ENCODE results near the gene METTL6. TPM values are rescaled to one million over a fixed set of nuclear protein-coding genes. Genes with fewer than 3 reads are reported as not detected.

The METTL6 gene
- total and polyA plus RNA-seq, 10 of the 15 experiments (the other 5 are each of a cell fraction or from before 2014, with no cell fraction given): 13.8 to 29.6 (median 20.8) TPM

- intact Hi-C loops (cut with micrococcal nuclease; ENCODE audit: unreplicated experiment): loop anchor here (1.0 to 2.0 kb wide), 2 partner anchors 14 to 22 kb away; no protein-coding TSS in a partner anchor
- RAD21 ChIA-PET (ENCODE audit: unreplicated experiment): interaction anchor here (0.8 to 3.3 kb wide), 25 partner anchors 12 to 412 kb away, joined by 3 to 35 read pairs (median 6); partner anchors contain the start of genes ANKRD28 and CAPN7
- peak overlapping the region; percentile 61 for H3K9ac ChIP-seq (ENCODE audit: control insufficient read depth, insufficient read depth, low read length)
- in situ Hi-C loops (cut with MboI): loop anchor here (5.0 kb wide), 1 partner anchor 117 kb away; no protein-coding TSS in a partner anchor
- TSS peak; percentile 76 for BruUV-seq (replicated peaks)
- H3K36me3 ChIP-seq (ENCODE audit: control insufficient read depth in 2 of 2, insufficient read depth in 2 of 2, low read length in 1 of 2): no peaks in the 10 kb centered on the region
- peaks cover 66% of the 10 kb centered on the region for H3K4me1 ChIP-seq (ENCODE audit: control insufficient read depth, insufficient read depth, low read length)
- POLR2A ChIA-PET: interaction anchor here (0.6 to 3.3 kb wide), 12 partner anchors 11 to 468 kb away, joined by 3 to 13 read pairs (median 5); partner anchors contain the start of gene SH3BP5
- peak overlapping the region; percentile 93 for H3K27ac ChIP-seq (ENCODE audit: control insufficient read depth, insufficient read depth)
- H3K79me2 ChIP-seq (ENCODE audit: control insufficient read depth, insufficient read depth, low read length): no peaks in the 10 kb centered on the region
- H4K20me1 ChIP-seq (ENCODE audit: control insufficient read depth, insufficient read depth): no peaks in the 10 kb centered on the region
- SMC1A ChIA-PET (ENCODE audit: uncharacterized antibody, unreplicated experiment): interaction anchor here (0.8 to 6.4 kb wide), 33 partner anchors 8 to 426 kb away, joined by 3 to 69 read pairs (median 5); partner anchors contain the start of gene CAPN7
- peak overlapping the region; percentile 73 for H3K4me2 ChIP-seq (ENCODE audit: control insufficient read depth, insufficient read depth)
- 2% methylated on average over 4 of the region's 4 CpGs for WGBS (ENCODE audit: insufficient coverage, insufficient replicate concordance, low lambda C conversion rate, missing lambda C conversion rate)
- H3K4me3 ChIP-seq: peak overlapping the region; percentile 48; the same call in 1 of the 2 replicates
- H3K9me3 ChIP-seq (replicated peaks; ENCODE audit: control insufficient read depth, insufficient read depth, low read length): peaks cover 9% of the 10 kb centered on the region
- H3K27me3 ChIP-seq (replicated peaks in 1 of 2; ENCODE audit: control insufficient read depth in 2 of 2, insufficient read depth in 2 of 2, low read length in 1 of 2): no peaks in the 10 kb centered on the region
- no peak overlapping the region; the same call in 1 of the 2 replicates for H2AFZ ChIP-seq (ENCODE audit: control insufficient read depth, low read depth, low read length)
- ATAC-seq: peak; percentile 87
- peak; percentile 84 for DNase-seq (ENCODE audit: low read depth, low spot score)
- peak; percentile 96 for FAIRE-seq
- CTCF ChIA-PET: interaction anchor here (0.6 to 6.3 kb wide), 20 partner anchors 14 to 199 kb away, joined by 3 to 98 read pairs (median 4); partner anchors contain the start of gene SH3BP5
- no peak; the same call in 1 of the 2 replicates for TF ChIP-seq NBN (IDR thresholded peaks at IDR 0.05)
- no peak for TF ChIP-seq NR2C1 (IDR thresholded peaks at IDR 0.05)
- TF ChIP-seq ATF7 (IDR thresholded peaks at IDR 0.05; ENCODE audit: low read depth): peak; percentile 75
- TF ChIP-seq MEF2A (IDR thresholded peaks at IDR 0.05; ENCODE audit: insufficient read depth, low read depth, low read length): peak; percentile 91
- peak; percentile 32; the same call in 1 of the 2 replicates for TF ChIP-seq MXI1 (IDR thresholded peaks at IDR 0.05; ENCODE audit: low read depth, low read length)
- TF ChIP-seq IKZF1 (conservative IDR thresholded peaks at IDR 0.05): peak; percentile 82
- no peak for TF ChIP-seq ZNF687 (IDR thresholded peaks at IDR 0.05)
- TF ChIP-seq ZNF24 (IDR thresholded peaks at IDR 0.05): no peak
- no peak for TF ChIP-seq TCF3 (IDR thresholded peaks at IDR 0.05; ENCODE audit: borderline replicate concordance, insufficient read depth, low read depth, low read length)
- TF ChIP-seq RELA (IDR thresholded peaks at IDR 0.05; ENCODE audit: borderline replicate concordance, partially characterized antibody): no peak
- TF ChIP-seq SIN3A (IDR thresholded peaks at IDR 0.05; ENCODE audit: low read depth, low read length): no peak
- TF ChIP-seq BMI1 (IDR thresholded peaks at IDR 0.05; ENCODE audit: borderline replicate concordance): peak; percentile 57; the same call in 1 of the 2 replicates
- TF ChIP-seq ASH2L (IDR thresholded peaks at IDR 0.05; ENCODE audit: borderline replicate concordance, low read depth): no peak
- TF ChIP-seq CHD2 (IDR thresholded peaks at IDR 0.05; ENCODE audit: borderline replicate concordance, low read depth, low read length): peak; percentile 33; the same call in 1 of the 2 replicates
- no peak for TF ChIP-seq MAX (IDR thresholded peaks at IDR 0.05; ENCODE audit: low read depth, low read length)
- TF ChIP-seq BHLHE40 (IDR thresholded peaks at IDR 0.05; ENCODE audit: borderline replicate concordance in 1 of 2, low read depth in 2 of 2, low read length in 1 of 2): peak; percentile 47 to 68; a peak in 3 of 4 replicates
- no peak for TF ChIP-seq ELK1 (IDR thresholded peaks at IDR 0.05; ENCODE audit: low read depth, low read length)
- TF ChIP-seq SMARCA5 (IDR thresholded peaks at IDR 0.05): peak; percentile 42; the same call in 1 of the 2 replicates
These were observed 42.7 kb downstream of the METTL6 start for GRCh38 chr3:15384510-15385237.
